ENCODE data around the gene SOX9.

Gene SOX9

DNA sequence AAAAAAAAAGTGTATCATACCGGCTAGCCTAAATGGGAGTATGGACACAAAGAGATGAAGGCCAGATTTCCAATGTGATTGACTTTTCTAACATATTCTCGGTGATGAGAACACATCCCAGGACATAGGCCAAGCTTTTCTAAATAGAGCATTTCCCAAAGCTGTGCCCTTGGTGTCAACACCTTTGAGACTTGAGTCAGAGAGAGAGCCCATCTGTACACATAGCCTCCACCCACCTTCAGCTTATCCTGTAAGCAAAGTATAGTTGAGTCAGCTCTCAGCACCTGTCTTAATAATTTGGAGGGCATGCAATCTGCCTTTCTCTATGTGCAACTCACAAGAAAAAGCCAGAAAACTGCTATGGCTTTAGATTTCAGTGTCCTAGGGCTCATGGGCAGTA lies 42.7 kb downstream of the SOX9 start:
- no peak for DNase-seq

DNA sequence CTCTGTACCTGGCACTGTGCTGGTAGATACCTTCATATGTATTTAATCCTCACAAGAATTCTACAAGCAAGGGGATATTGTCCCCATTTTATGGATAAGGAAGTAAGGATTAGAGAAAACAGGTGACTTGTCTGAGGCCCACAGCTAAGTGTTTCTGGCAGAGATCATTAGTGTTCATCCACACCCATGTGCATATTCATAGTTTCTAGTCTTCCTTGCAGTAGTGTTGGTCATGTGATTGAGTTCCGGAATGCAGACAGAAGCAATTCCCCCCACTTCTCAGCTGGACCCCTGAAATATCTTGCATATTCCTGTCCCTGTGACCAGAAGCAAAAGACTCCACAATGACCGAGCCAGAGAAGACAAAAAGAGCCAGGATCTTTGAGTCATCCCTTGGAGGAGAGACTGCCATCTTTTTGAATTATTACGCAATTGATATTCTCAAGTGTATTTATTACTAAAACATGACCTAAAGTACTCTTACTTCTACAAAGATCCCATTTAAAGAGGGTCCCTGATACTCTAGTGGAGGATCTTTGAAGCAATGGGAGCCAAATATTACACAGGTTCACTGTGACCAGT lies 43.4 kb downstream of the SOX9 start:
- no peak for DNase-seq

DNA sequence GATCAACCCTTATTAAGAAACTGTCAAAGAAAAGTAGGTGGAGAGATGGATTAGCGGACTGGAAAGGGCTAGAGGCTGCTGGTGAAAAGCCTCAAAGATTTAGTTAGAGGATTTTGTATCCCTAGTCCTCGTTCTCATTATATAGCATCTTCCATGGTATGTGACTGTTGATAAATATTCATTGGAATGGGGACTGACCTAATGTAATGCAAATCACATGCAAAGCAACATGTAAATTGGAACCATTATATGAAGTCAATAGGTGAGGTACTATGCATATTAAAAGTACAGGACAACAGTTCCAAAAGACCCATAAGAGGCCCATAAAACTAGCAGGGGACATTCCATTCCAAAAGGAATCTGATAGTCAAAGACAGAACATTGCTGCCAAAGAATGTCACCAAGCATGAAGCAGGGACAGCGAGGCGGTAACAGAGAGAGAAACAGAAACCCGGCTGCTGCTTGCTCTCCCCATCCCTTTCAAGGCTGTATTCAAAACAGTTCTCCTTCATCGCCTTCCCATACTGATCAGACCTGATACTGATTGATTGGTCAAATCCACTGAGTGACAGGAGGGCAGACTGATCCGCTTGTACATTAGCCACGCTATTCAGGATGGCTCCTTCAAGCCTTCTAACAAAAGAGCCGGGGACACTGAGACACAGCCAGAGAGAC lies 44.5 kb downstream of the SOX9 start:
- no peak for DNase-seq

DNA sequence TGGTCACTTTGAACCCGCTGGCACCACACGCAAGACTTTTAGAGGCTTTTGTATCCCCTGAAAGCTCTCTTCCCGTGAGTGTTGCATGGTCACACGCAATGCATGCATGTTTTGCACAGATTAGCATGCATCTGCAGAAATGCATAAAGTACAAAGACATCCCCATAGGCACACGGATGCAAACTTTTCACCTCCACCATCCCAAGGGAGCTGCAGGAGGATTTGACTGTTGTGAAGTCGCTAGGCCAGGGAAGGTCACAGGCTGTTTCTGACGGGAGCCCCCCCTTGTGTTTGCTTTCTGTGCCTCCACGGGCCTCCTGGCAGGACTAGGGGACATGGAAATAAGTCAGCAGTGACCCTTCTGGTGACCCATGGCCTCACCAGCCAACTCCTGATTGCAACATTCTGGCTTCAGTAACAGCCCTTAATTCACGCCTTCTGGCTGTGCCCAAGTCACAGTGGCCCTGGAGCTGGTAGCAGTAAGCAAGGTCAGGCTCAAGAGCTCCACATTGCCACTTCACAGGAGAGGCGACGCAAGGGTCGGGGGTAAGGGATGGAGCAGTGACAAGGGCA lies 45.1 kb downstream of the SOX9 start:
- DNase-seq, result peak; percentile 55

DNA sequence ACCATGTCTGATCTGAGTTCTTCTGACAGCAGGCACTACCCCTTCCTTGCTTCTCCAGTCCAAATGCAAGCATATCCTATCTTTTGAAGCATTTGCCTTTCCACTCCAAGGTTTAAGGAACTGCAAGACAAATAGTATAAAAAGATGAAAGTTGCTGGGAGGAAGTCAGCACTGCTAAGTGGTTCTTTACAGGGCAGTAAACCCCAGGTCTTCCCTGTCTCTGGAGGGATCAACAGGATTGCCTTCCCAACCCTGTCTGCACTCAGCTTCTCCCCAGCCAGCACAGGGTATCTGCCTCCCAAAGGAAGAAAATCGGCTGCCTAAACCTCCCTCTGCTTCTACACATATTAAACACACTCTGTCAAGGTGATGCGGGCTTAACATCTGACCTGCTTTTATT lies 46.8 kb downstream of the SOX9 start:
- DNase-seq, result no peak

DNA sequence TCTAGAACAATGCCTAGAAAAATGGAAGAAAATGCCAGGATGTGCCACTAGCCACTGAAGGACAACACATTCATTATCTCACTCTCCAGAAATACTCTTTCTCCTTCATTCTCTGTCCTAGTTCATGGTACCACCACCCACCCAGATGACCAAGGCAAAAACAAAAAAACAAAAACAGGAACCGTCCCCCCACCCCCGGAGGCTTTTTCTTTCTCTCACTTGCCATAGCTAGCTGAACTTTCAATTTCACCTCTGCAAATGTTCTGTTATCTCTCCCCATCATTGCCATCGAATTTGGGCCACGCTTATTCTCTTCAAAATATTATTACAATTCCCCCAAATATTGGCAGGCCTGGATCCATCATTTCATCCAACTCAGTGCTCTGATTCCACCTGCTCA lies 49.0 kb downstream of the SOX9 start:
- no peak for DNase-seq

DNA sequence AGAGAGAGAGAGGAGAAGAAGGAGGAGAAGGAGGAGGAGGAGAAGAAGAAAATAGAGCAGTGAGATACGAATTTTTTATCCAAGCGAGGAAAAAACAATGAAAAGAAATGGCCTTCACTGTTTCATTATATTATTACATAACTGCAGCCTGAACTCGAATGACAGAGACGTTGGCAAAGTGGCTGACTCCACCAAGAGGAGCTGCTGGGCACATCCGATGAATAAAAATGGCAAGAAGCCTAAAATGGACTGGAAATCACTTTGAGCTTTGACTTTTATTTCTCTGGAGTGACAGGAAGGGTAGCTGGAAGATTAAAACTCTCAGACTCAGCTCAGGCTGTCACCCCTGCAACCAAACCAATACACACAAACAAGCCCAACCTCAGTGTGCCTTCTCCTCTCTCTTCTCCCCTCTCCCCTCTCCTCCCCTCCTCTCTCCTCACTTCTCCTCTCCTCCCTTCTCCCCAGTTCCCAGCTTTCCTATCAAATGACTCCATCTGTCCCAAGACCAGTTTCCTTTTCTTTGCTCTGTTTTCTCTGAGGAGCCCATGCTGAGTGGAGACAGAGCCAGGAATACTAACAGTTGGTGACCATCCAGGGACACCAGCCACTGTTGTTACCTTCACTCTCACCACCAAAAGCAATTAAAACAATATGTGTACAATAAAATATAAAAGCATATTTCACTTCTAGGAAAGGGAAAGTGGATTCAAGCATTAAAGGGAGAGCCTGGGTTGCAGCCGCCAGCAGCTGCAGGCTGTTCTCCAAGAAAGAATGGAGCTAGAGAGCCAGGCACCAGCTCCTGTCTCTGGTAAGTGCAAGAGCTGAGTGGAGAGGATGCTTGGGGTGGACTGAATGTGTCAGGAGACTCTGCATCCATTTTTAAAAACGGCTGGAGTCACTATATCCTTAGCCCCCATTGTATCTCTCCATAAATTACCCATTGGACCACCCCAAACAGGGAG lies 51.2 kb downstream of the SOX9 start:
- no peak for DNase-seq

DNA sequence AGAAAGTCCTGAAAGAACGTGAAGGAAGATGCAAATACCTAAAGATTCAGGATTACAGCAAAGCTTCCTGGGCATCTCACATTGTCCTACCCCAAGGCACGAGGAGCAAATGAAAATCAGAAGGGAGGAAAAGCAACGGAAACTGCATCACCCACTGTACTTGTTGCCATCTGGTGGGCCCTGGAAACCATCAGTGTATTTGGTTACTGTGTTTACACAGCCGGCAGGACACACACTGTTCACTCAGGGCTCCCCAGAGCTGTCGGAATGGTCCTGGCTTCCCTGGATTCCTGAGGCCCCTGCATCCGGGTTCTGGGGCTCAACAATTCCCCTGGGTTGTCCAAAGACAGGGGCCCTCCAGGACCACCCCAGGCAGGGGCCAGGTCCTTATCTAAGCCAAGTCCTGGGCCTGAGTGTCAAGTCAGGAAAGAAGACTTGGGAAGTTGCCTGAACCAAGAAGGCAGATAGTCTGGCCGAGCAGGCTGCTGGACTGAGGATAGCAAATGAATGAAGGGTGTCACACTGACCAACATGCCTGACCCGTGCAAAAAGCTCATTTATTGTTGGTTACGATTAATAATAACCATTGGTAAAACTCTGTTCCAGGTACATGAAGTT lies 52.8 kb downstream of the SOX9 start:
- no peak for DNase-seq

DNA sequence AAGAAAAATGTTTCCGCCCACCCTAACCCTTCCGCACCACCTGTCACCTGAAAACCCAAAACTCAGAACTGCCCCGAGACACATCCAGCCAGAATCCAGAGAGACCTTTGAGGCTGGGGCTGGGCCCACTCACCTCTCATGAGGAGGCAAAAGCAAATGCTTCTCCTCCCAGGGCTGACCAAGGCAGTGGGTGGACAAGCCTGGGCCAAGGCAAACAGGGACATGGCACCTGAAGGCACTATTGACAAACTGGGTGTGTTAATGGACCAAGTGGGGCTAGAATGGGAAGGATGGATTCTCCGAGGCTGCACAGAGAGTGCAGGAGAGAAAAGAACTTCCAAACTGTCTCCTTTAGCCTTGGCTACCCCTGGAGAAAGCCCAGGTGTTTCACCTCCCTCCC lies 54.4 kb downstream of the SOX9 start:
- DNase-seq, result no peak

All from retina (tissue), 1 donor.